Measurements from ENCODE around the gene CYP27B1.

- TF ChIP-seq CTCF (IDR thresholded peaks at IDR 0.05; ENCODE audit: extremely low read depth in 1 of 2, insufficient read depth in 1 of 2, low read depth in 1 of 2, low read length in 2 of 2) (no peak), MAX (IDR thresholded peaks at IDR 0.05; ENCODE audit: insufficient read depth, insufficient read length) (no peak), POLR2A (IDR thresholded peaks at IDR 0.05; ENCODE audit: low read depth, low read length) (no peak), POLR2AphosphoS5 (IDR thresholded peaks at IDR 0.05; ENCODE audit: insufficient read depth, low read depth, low read length) (no peak), FOS (IDR thresholded peaks at IDR 0.05; ENCODE audit: borderline replicate concordance, insufficient read depth, low read length) (no peak), EZH2 (IDR thresholded peaks at IDR 0.05; ENCODE audit: borderline replicate concordance, low read depth, low read length, severe bottlenecking) (no peak), JUN (IDR thresholded peaks at IDR 0.05; ENCODE audit: borderline replicate concordance, insufficient read depth, insufficient read length, low read depth) (no peak), MYC (IDR thresholded peaks at IDR 0.05; ENCODE audit: low read depth, low read length) (no peak), GATA2 (IDR thresholded peaks at IDR 0.05; ENCODE audit: insufficient read depth, insufficient read length, low read depth, low read length) (no peak)
These were observed 36.4 kb downstream of the CYP27B1 start for GRCh38 chr12:57730336-57731067.

Measured in endothelial cell of umbilical vein (primary cell).